Measurements from ENCODE around the gene FSTL1. TPM values are rescaled to one million over a fixed set of nuclear protein-coding genes. Genes with fewer than 3 reads are reported as not detected.

Gene FSTL1
- total RNA-seq, 2 experiments from 2014 or later = 0.66 to 0.83 TPM

DNA sequence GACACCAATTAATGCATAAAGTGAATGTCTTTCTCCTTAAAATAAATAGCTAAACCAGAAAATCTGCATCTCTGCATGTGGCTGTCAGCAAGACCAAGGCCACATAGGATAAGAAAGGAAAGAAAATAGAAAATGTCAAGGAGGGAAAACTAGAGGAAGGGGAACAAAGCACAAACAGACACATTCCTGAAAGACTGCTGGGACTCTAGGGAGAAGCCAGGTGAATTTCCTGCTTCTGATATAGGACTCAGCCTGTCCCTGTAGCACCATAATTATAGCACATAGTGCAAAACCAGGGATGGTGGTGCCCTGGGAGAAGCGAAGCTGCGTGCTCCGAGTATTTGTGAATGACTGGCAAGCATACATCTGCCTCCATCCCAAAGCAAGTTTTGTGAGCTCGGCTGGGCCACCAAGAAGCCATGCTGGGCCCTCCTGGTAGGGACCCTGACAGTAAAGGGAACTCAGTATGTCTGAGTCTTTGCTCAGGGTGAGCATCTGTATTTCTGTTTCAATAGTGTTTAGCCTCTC is 14.2 kb downstream of the FSTL1 start:
- CTCF ChIA-PET = interaction anchor here (0.8 kb wide), 1 partner anchor 137 kb away, joined by 3 read pairs; no protein-coding TSS in a partner anchor

DNA sequence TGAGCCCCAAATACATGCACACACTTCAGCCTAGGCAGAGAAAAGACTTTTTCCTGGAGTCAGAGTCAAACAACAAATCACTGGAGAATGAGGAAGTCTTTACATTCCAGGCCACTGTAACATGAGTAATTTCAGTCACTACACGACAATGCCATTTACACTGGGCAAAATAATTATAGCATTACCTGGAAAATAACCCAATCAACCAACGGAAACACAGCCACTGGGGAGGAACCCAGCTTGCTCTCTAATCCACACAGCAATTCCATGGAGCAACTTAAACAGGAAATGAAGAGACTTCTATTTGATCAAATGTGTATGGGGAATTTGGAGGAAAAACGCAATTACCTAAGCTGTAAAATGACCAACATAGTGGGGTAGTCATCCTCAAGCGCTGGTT is 15.2 kb downstream of the FSTL1 start:
- H3K4me1 Mint-ChIP-seq = no peaks in the 10 kb centered on the region
- no peaks in the 10 kb centered on the region for H3K9me3 Mint-ChIP-seq (ENCODE audit: low read depth)
- ChIA-PET CTCF (interaction anchor here (0.8 to 1.4 kb wide), 2 partner anchors 17 to 136 kb away, joined by 3 to 4 read pairs; no protein-coding TSS in a partner anchor), POLR2A (no interaction called here)
- ATAC-seq = no peak
- H3K27ac Mint-ChIP-seq = no peak overlapping the region
- H3K27me3 Mint-ChIP-seq = peaks cover 8% of the 10 kb centered on the region
- no peaks in the 10 kb centered on the region for H3K36me3 Mint-ChIP-seq (ENCODE audit: low read depth)
- H3K4me3 Mint-ChIP-seq = no peak overlapping the region
- no peak for DNase-seq
- intact Hi-C loops (cut with DNase I, micrococcal nuclease) = no loop called here

More for the DNA sequence above, 14.2 kb downstream of the FSTL1 start:
- H3K4me1 Mint-ChIP-seq = no peaks in the 10 kb centered on the region
- POLR2A ChIA-PET = no interaction called here
- no peak overlapping the region for H3K4me3 Mint-ChIP-seq
- intact Hi-C loops (cut with DNase I, micrococcal nuclease) = no loop called here
- H3K27ac Mint-ChIP-seq = no peak overlapping the region
- ATAC-seq = no peak
- DNase-seq = no peak
- H3K9me3 Mint-ChIP-seq (ENCODE audit: low read depth) = no peaks in the 10 kb centered on the region
- peaks cover 9% of the 10 kb centered on the region for H3K27me3 Mint-ChIP-seq
- no peaks in the 10 kb centered on the region for H3K36me3 Mint-ChIP-seq (ENCODE audit: low read depth)

DNA sequence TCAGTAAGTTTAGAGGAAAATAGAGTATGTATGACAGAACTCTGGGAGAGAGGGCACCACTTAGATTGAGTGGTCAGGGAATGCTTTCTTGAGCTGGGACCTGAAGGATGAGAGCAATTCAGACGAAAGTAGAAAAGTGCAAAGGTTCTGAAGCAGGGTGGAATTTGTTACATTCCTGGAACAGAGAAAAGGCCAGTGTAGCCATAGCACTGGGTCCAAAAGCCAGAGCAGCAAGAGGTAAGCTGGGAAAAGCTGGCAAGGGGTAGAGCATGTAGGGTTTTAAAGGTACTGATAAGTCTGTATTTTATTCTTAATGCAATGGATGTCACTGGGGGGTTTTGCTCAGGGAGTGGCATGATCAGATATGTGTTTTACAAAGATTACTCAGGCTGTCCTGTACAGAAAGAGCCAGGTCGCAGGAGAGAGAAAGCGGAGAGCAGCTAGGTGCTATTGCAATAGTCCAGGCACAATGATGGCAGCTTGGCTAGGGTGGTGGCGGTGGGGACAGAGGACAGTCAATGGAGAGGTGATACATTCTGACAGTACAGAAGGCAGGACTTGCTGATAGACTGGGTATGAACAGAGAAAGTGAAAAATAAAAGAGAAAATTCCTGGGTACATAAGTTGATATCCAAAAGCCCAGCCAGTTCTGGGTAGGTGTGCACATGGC is 17.0 kb downstream of the FSTL1 start:
- intact Hi-C loops (cut with DNase I, micrococcal nuclease) = no loop called here
- Mint-ChIP-seq H3K27ac (no peak overlapping the region), H3K9me3 (ENCODE audit: low read depth) (no peaks in the 10 kb centered on the region), H3K27me3 (peaks cover 6% of the 10 kb centered on the region), H3K4me1 (no peaks in the 10 kb centered on the region), H3K36me3 (ENCODE audit: low read depth) (no peaks in the 10 kb centered on the region), H3K4me3 (no peak overlapping the region)
- CTCF ChIA-PET = interaction anchor here (0.6 to 1.0 kb wide), 2 partner anchors 70 to 125 kb away, joined by 3 read pairs; no protein-coding TSS in a partner anchor
- ATAC-seq = no peak
- POLR2A ChIA-PET = no interaction called here
- DNase-seq = no peak

GRCh38 chr3:120432150-120432860 is 18.5 kb downstream of the FSTL1 start:
- no peak for ATAC-seq
- intact Hi-C loops (cut with DNase I, micrococcal nuclease) = no loop called here
- POLR2A ChIA-PET = no interaction called here
- H3K4me1 Mint-ChIP-seq = no peaks in the 10 kb centered on the region
- H3K9me3 Mint-ChIP-seq (ENCODE audit: low read depth) = no peaks in the 10 kb centered on the region
- CTCF ChIA-PET = interaction anchor here (0.6 to 1.0 kb wide), 5 partner anchors 15 to 1759 kb away, joined by 3 to 5 read pairs (median 3); no protein-coding TSS in a partner anchor
- H3K27ac Mint-ChIP-seq = no peak overlapping the region
- H3K4me3 Mint-ChIP-seq = no peak overlapping the region
- no peak for DNase-seq
- H3K36me3 Mint-ChIP-seq (ENCODE audit: low read depth) = no peaks in the 10 kb centered on the region
- peaks cover 7% of the 10 kb centered on the region for H3K27me3 Mint-ChIP-seq

DNA sequence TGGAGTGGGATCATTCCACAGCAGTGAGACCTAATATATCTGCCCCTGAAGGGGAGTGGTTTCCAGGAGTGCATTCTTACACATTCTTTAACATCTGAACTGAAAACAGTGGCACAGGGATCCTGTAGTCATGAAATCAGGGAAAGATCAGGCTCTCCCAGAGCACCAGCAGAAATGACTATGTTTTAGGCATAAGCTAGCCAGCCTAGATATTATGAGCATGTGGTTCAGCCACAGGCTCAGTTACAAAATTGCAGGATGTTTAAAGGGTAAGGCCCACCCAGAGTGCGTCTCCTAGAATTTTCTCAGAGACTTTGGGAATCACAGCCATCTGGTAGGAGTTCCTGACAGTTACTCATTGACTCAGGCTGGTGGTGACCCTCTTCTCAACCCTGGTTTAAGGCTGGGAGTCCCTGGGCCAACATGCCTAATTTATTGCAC is 20.9 kb downstream of the FSTL1 start:
- Mint-ChIP-seq H3K9me3 (ENCODE audit: low read depth) (no peaks in the 10 kb centered on the region), H3K36me3 (ENCODE audit: low read depth) (no peaks in the 10 kb centered on the region), H3K4me3 (no peak overlapping the region), H3K4me1 (no peaks in the 10 kb centered on the region), H3K27me3 (peaks cover 7% of the 10 kb centered on the region), H3K27ac (no peak overlapping the region)
- POLR2A ChIA-PET = no interaction called here
- intact Hi-C loops (cut with DNase I, micrococcal nuclease) = no loop called here
- ATAC-seq (no peak), DNase-seq (no peak)
- CTCF ChIA-PET = no interaction called here

GRCh38 chr3:120428924-120429323 is 21.9 kb downstream of the FSTL1 start:
- ATAC-seq = no peak
- Mint-ChIP-seq H3K9me3 (ENCODE audit: low read depth) (no peaks in the 10 kb centered on the region), H3K36me3 (ENCODE audit: low read depth) (no peaks in the 10 kb centered on the region), H3K27me3 (peaks cover 9% of the 10 kb centered on the region), H3K4me3 (no peak overlapping the region), H3K27ac (no peak overlapping the region), H3K4me1 (no peaks in the 10 kb centered on the region)
- CTCF ChIA-PET = interaction anchor here (0.6 kb wide), 1 partner anchor 12 kb away, joined by 3 read pairs; no protein-coding TSS in a partner anchor
- POLR2A ChIA-PET = no interaction called here
- intact Hi-C loops (cut with DNase I, micrococcal nuclease) = no loop called here
- no peak for DNase-seq

- intact Hi-C loops (cut with DNase I, micrococcal nuclease) = no loop called here
- H3K4me3 Mint-ChIP-seq = no peak overlapping the region
Measured at GRCh38 chr3:120427201-120427600, 23.6 kb downstream of the FSTL1 start.

GRCh38 chr3:120425572-120426250 is 25.1 kb downstream of the FSTL1 start:
- intact Hi-C loops (cut with DNase I, micrococcal nuclease) = no loop called here
- peaks cover 7% of the 10 kb centered on the region for H3K27me3 Mint-ChIP-seq
- no peak overlapping the region for H3K27ac Mint-ChIP-seq
- no peak overlapping the region for H3K4me3 Mint-ChIP-seq
- CTCF ChIA-PET = interaction anchor here (1.2 kb wide), 1 partner anchor 8 kb away, joined by 4 read pairs; no protein-coding TSS in a partner anchor
- no peak for DNase-seq
- no peak for ATAC-seq
- H3K4me1 Mint-ChIP-seq = no peaks in the 10 kb centered on the region
- POLR2A ChIA-PET = no interaction called here
- H3K9me3 Mint-ChIP-seq (ENCODE audit: low read depth) = no peaks in the 10 kb centered on the region
- no peaks in the 10 kb centered on the region for H3K36me3 Mint-ChIP-seq (ENCODE audit: low read depth)

More at GRCh38 chr3:120427201-120427600, 23.6 kb downstream of the FSTL1 start:
- ChIA-PET CTCF (interaction anchor here (1.6 kb wide), 1 partner anchor 10 kb away, joined by 8 read pairs; no protein-coding TSS in a partner anchor), POLR2A (no interaction called here)
- H3K9me3 Mint-ChIP-seq (ENCODE audit: low read depth) = no peaks in the 10 kb centered on the region
- no peak for ATAC-seq
- no peaks in the 10 kb centered on the region for H3K4me1 Mint-ChIP-seq
- peaks cover 7% of the 10 kb centered on the region for H3K27me3 Mint-ChIP-seq
- DNase-seq = no peak
- H3K27ac Mint-ChIP-seq = no peak overlapping the region
- no peaks in the 10 kb centered on the region for H3K36me3 Mint-ChIP-seq (ENCODE audit: low read depth)

GRCh38 chr3:120424976-120425570 is 25.7 kb downstream of the FSTL1 start:
- H3K36me3 Mint-ChIP-seq (ENCODE audit: low read depth) = no peaks in the 10 kb centered on the region
- H3K4me1 Mint-ChIP-seq = no peaks in the 10 kb centered on the region
- ATAC-seq (no peak), DNase-seq (no peak)
- intact Hi-C loops (cut with DNase I, micrococcal nuclease) = no loop called here
- ChIA-PET POLR2A (no interaction called here), CTCF (interaction anchor here (1.2 kb wide), 1 partner anchor 8 kb away, joined by 4 read pairs; no protein-coding TSS in a partner anchor)
- H3K4me3 Mint-ChIP-seq = no peak overlapping the region
- no peak overlapping the region for H3K27ac Mint-ChIP-seq
- H3K27me3 Mint-ChIP-seq = peaks cover 7% of the 10 kb centered on the region
- H3K9me3 Mint-ChIP-seq (ENCODE audit: low read depth) = no peaks in the 10 kb centered on the region

DNA sequence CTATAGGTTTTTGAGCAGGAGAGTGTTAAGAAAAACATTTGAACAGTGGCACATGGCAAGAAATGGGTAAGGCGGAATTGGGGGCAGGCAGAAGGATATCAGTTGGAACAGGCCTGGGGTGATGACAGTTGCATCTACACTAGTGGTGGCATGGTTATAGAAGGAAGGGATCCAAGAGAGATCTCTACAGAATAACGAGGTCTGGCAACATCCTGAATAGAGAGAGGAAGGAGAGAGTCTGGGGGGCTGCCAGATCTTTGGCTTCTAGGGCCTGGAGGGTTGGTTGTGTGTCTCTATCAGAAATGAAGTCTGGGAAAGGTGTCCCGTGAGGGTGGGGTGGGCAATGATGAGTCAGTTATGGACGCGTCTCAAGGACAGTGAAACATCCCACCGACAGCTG is 26.3 kb downstream of the FSTL1 start:
- Mint-ChIP-seq H3K27ac (no peak overlapping the region), H3K9me3 (ENCODE audit: low read depth) (no peaks in the 10 kb centered on the region), H3K27me3 (peaks cover 7% of the 10 kb centered on the region), H3K36me3 (ENCODE audit: low read depth) (no peaks in the 10 kb centered on the region), H3K4me3 (no peak overlapping the region), H3K4me1 (no peaks in the 10 kb centered on the region)
- DNase-seq (no peak), ATAC-seq (no peak)
- ChIA-PET CTCF (interaction anchor here (0.6 to 1.2 kb wide), 3 partner anchors 7 to 181 kb away, joined by 3 to 4 read pairs (median 3); no protein-coding TSS in a partner anchor), POLR2A (no interaction called here)
- intact Hi-C loops (cut with DNase I, micrococcal nuclease) = no loop called here

DNA sequence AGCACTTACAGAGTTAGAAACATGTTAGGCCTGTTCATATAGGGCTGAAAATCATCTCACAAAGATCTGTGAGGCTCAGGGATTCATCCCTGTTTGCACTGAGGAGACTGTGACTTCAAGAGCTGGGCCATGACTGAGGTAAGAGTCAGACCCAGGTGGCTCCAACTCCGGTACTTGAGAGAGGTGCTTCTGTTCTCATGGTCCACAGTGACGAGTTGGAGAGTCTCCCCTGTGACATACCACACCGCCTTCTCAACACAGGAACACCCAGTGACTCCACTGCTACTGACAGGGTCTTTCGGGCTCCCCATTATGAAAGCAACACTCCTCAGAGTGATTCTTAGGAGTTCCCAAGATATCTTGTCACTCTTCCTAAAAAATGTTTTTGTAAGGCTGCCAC is 27.4 kb downstream of the FSTL1 start:
- ChIA-PET CTCF (no interaction called here), POLR2A (no interaction called here)
- DNase-seq = no peak
- H3K4me1 Mint-ChIP-seq = peaks cover 2% of the 10 kb centered on the region
- H3K27me3 Mint-ChIP-seq = peaks cover 11% of the 10 kb centered on the region
- H3K9me3 Mint-ChIP-seq (ENCODE audit: low read depth) = no peaks in the 10 kb centered on the region
- H3K27ac Mint-ChIP-seq = no peak overlapping the region
- H3K4me3 Mint-ChIP-seq = no peak overlapping the region
- intact Hi-C loops (cut with DNase I, micrococcal nuclease) = no loop called here
- H3K36me3 Mint-ChIP-seq (ENCODE audit: low read depth) = no peaks in the 10 kb centered on the region
- ATAC-seq = no peak

Measured in activated CD4-positive, alpha-beta T cell treated with anti-CD3 and anti-CD28 coated beads for 36 hours (primary cell).